Measurements from ENCODE around the gene ASTN2. TPM values are rescaled to one million over a fixed set of nuclear protein-coding genes. Genes with fewer than 3 reads are reported as not detected.

The ASTN2 gene
- total RNA-seq, 1 experiment from 2014 or later: 4.8 TPM

DNA sequence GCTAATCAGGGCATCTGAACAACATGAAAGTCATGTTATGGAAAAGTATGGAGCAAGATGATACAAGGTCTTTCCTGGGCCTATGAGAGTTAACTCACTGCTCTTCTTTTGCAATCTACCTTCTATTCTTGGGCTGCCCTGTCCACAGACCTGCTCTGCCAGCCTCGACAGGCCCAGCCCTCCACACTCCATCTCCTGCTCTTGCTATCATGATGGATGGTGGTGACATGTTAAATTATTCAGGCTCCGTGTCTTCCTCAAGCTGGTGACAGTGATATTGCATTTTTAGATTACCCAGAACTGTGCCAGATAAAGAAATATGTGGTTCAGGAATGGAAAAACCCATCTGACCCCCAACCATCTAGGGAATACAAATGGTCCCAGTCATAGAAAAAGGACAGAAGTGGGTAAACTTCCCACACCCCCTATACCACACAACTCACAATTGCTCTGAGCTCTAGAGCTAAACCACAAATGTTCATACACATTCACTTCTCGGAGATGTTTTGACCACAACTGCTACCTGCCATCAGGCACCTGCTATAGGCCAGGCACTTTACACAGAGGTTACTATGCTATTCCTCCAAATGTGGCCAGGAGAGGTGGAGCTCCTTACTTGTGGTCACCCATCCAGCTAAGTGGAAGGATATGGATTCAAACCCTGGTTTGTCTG is 311.3 kb downstream of the ASTN2 start:
- no peak for TF ChIP-seq EZH2 (IDR thresholded peaks at IDR 0.05)
- no peak for TF ChIP-seq EGR1 (IDR thresholded peaks at IDR 0.05; ENCODE audit: low read depth)
- no peak for TF ChIP-seq REST (IDR thresholded peaks at IDR 0.05; ENCODE audit: low read depth)
- no peak for TF ChIP-seq CBX3 (IDR thresholded peaks at IDR 0.05; ENCODE audit: low read depth)
- no peak for TF ChIP-seq POLR2A (IDR thresholded peaks at IDR 0.05; ENCODE audit: borderline replicate concordance, extremely low read depth, insufficient read depth, insufficient read length)
- no peak for TF ChIP-seq EZH2phosphoT487 (IDR thresholded peaks at IDR 0.05; ENCODE audit: borderline replicate concordance)
- no peak for TF ChIP-seq TCF7L2 (IDR thresholded peaks at IDR 0.05; ENCODE audit: borderline replicate concordance, extremely low read depth, insufficient read depth, insufficient read length)
- no peak for TF ChIP-seq JUND (IDR thresholded peaks at IDR 0.05)
- TF ChIP-seq ATF3 (IDR thresholded peaks at IDR 0.05): no peak
- TF ChIP-seq SP1 (IDR thresholded peaks at IDR 0.05; ENCODE audit: low read depth): no peak
- no peak for TF ChIP-seq ZNF274 (IDR thresholded peaks at IDR 0.05; ENCODE audit: low read depth, low read length)
- TF ChIP-seq POLR2AphosphoS5 (IDR thresholded peaks at IDR 0.05; ENCODE audit: low read depth, low read length): no peak
- no peak for TF ChIP-seq MAX (IDR thresholded peaks at IDR 0.05)
- TF ChIP-seq YY1 (IDR thresholded peaks at IDR 0.05; ENCODE audit: extremely low read depth, insufficient replicate concordance, low read depth, low read length): no peak
- TF ChIP-seq CTCF (IDR thresholded peaks at IDR 0.05 in 2 of 3, conservative IDR thresholded peaks at IDR 0.05 in 1 of 3; ENCODE audit: borderline replicate concordance in 1 of 3, insufficient read depth in 1 of 3, low read depth in 2 of 3, low read length in 2 of 3): no peak
- TF ChIP-seq SRF (IDR thresholded peaks at IDR 0.05; ENCODE audit: low read depth): no peak
- ATAC-seq (no peak), DNase-seq (ENCODE audit: low read depth, low spot score) (no peak)
- no peaks in the 10 kb centered on the region for H3K4me1 ChIP-seq (ENCODE audit: control insufficient read depth in 1 of 2, insufficient read depth in 2 of 2, low read length in 2 of 2)
- no peaks in the 10 kb centered on the region for H3K79me2 ChIP-seq (ENCODE audit: insufficient read depth, low read length)
- intact Hi-C loops (cut with micrococcal nuclease): no loop called here
- H3K36me3 ChIP-seq (ENCODE audit: control insufficient read depth in 1 of 2, insufficient read depth in 2 of 2, low read length in 2 of 2): no peaks in the 10 kb centered on the region
- ChIA-PET CTCF (no interaction called here), POLR2A (no interaction called here), RAD21 (ENCODE audit: low non-redundant PET in 1 of 2, low total read pairs in 2 of 2, uncharacterized antibody in 2 of 2, unreplicated experiment in 2 of 2) (no interaction called here)
- H3K27me3 ChIP-seq (ENCODE audit: insufficient read depth, low read length): no peaks in the 10 kb centered on the region
- BruUV-seq (replicated peaks): no TSS peak
- H3K9me2 ChIP-seq (ENCODE audit: insufficient read depth): no peaks in the 10 kb centered on the region
- H3K4me3 ChIP-seq (replicated peaks in 1 of 2; ENCODE audit: low read depth in 1 of 2, low read length in 2 of 2): no peak overlapping the region
- H2AFZ ChIP-seq (ENCODE audit: low read depth, low read length, poor library complexity, severe bottlenecking): no peak overlapping the region
- H4K20me1 ChIP-seq (ENCODE audit: insufficient read depth): no peaks in the 10 kb centered on the region
- no peak overlapping the region for H3K9ac ChIP-seq (ENCODE audit: low read length)
- no peaks in the 10 kb centered on the region for H3K9me3 ChIP-seq (ENCODE audit: control insufficient read depth in 1 of 2, insufficient read depth in 1 of 2, low read depth in 1 of 2, low read length in 2 of 2)
- no peak overlapping the region for H3K4me2 ChIP-seq (ENCODE audit: low read length)
- no peak overlapping the region for H3K27ac ChIP-seq (ENCODE audit: low read depth, low read length)
